Neural cell (in vitro differentiated cells): ENCODE data around the gene BRMS1.

ENCODE experiments used
- EP300 ChIP-seq: fragments of 450-650 bp; conservative IDR thresholded peaks from 2 replicates; pipeline ENCODE4 v1.6.1; 2014; ENCODE audit warnings: antibody characterized with exemption, mild to moderate bottlenecking, moderate library complexity; ENCODE audit not compliant: poor library complexity, severe bottlenecking
- EZH2 ChIP-seq: fragments of 200-600, 300-800 bp; shearing (Covaris generic), sonication (generic); IDR thresholded peaks from 2 replicates; pipeline ENCODE4 v1.6.1; 2014; ENCODE audit warnings: antibody characterized with exemption, low read length, borderline replicate concordance, mild to moderate bottlenecking; ENCODE audit not compliant: insufficient read depth, poor library complexity, severe bottlenecking
- TAF1 ChIP-seq: IDR thresholded peaks from 2 replicates; pipeline ENCODE4 v1.6.1; 2012; ENCODE audit warnings: low read depth
- TF ChIP-seq, protein P1 (sequence below): fragments of 450-650 bp; IDR thresholded peaks from 2 replicates; pipeline ENCODE4 v1.5.1; 2014; ENCODE audit warnings: antibody characterized with exemption, mild to moderate bottlenecking, moderate library complexity; ENCODE audit not compliant: poor library complexity, severe bottlenecking

- TF ChIP-seq EP300, result no peak
- TF ChIP-seq, protein P1, sequence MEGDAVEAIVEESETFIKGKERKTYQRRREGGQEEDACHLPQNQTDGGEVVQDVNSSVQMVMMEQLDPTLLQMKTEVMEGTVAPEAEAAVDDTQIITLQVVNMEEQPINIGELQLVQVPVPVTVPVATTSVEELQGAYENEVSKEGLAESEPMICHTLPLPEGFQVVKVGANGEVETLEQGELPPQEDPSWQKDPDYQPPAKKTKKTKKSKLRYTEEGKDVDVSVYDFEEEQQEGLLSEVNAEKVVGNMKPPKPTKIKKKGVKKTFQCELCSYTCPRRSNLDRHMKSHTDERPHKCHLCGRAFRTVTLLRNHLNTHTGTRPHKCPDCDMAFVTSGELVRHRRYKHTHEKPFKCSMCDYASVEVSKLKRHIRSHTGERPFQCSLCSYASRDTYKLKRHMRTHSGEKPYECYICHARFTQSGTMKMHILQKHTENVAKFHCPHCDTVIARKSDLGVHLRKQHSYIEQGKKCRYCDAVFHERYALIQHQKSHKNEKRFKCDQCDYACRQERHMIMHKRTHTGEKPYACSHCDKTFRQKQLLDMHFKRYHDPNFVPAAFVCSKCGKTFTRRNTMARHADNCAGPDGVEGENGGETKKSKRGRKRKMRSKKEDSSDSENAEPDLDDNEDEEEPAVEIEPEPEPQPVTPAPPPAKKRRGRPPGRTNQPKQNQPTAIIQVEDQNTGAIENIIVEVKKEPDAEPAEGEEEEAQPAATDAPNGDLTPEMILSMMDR, result no peak
- no peak for TF ChIP-seq EZH2
- TF ChIP-seq TAF1, result no peak
These were observed 34.6 kb downstream of the BRMS1 start for GRCh38 chr11:66310324-66310723.
